PC-3 (cell line): Measurements from ENCODE around the gene BIN2. TPM values are rescaled to one million over a fixed set of nuclear protein-coding genes. Genes with fewer than 3 reads are reported as not detected.
"Not testable (repeated sequence)": the region's sequence is repeated elsewhere in the genome, so short reads cannot be mapped to it uniquely, and the experiment has no call there.

Experiments
- ATAC-seq: fragments of 200-7000 bp; cut with Tn5 transposase; 2 replicates; pipeline ENCODE4 v1.9.1; 2020; ENCODE audit warnings: mild to moderate bottlenecking, moderate library complexity
- BruUV-seq: library from RNA; stranded (reverse); fragments of 400-500 nt; replicated peaks from 2 replicates; lab custom pipeline; 2021; lab: Mats Ljungman, UMichigan
- CTCF ChIA-PET: fragments of 300-600 bp; sonication (Branson Sonifier 250); formaldehyde crosslinking; loops from one replicate; lab custom pipeline; 2022; ENCODE audit warnings: antibody characterized with exemption; lab: Charles Lee
- POLR2A ChIA-PET: fragments of 300-600 bp; sonication (Branson Sonifier 250); formaldehyde crosslinking; loops from one replicate; lab custom pipeline; 2022; ENCODE audit warnings: antibody characterized with exemption; ENCODE audit not compliant: unreplicated experiment; lab: Charles Lee
- DNase-seq: peaks from one replicate; pipeline ENCODE4 v3.0.0-alpha.2; 2015
- H2AFZ ChIP-seq: fragments of 300-600 bp; sonication (generic); 2 replicates; pipeline ENCODE4 v1.6.0; 2016; ENCODE audit warnings: antibody characterized with exemption, low read length
- H3F3A ChIP-seq: fragments of 300-600 bp; sonication (generic); one replicate; pipeline ENCODE4 v1.6.0; 2017; ENCODE audit warnings: antibody characterized with exemption, low read length, control low read depth, mild to moderate bottlenecking; ENCODE audit not compliant: unreplicated experiment
- H3K27ac ChIP-seq: fragments of 300-600 bp; sonication (generic); 2 replicates; pipeline ENCODE4 v1.5.1; 2016; ENCODE audit warnings: mild to moderate bottlenecking, low read length
- H3K27me3 ChIP-seq: fragments of 300-600 bp; sonication (generic); 2 replicates; pipeline ENCODE4 v1.6.1; 2016; ENCODE audit warnings: low read length, mixed read lengths
- H3K36me3 ChIP-seq: fragments of 300-600 bp; sonication (generic); 2 replicates; pipeline ENCODE4 v1.6.1; 2016; ENCODE audit warnings: low read depth, mixed run types, low read length, mixed read lengths
- H3K4me1 ChIP-seq: fragments of 300-600 bp; sonication (generic); 2 replicates; pipeline ENCODE4 v1.5.1; 2016; ENCODE audit warnings: low read length; ENCODE audit not compliant: insufficient read depth
- H3K4me2 ChIP-seq: fragments of 300-600 bp; sonication (generic); 2 replicates; pipeline ENCODE4 v1.6.0; 2016; ENCODE audit warnings: low read length
- H3K4me3 ChIP-seq: fragments of 300-600 bp; sonication (generic); 2 replicates; pipeline ENCODE4 v1.5.1; 2016; ENCODE audit warnings: mild to moderate bottlenecking, low read length, mixed read lengths
- H3K79me2 ChIP-seq: fragments of 300-600 bp; sonication (generic); 2 replicates; pipeline ENCODE4 v1.6.1; 2017; ENCODE audit warnings: low read length, mixed read lengths
- H3K9ac ChIP-seq: fragments of 300-600 bp; sonication (generic); 2 replicates; pipeline ENCODE4 v1.6.0; 2016; ENCODE audit warnings: mild to moderate bottlenecking, low read length
- H3K9me2 ChIP-seq: fragments of 300-600 bp; sonication (generic); replicated peaks from 2 replicates; pipeline ENCODE4 v1.6.1; 2016; ENCODE audit warnings: mixed run types, low read length, mixed read lengths
- H3K9me3 ChIP-seq: fragments of 300-600 bp; sonication (generic); 2 replicates; pipeline ENCODE4 v1.6.1; 2016; ENCODE audit warnings: low read length, mixed read lengths
- H4K20me1 ChIP-seq: fragments of 300-600 bp; sonication (generic); 2 replicates; pipeline ENCODE4 v1.6.1; 2016; ENCODE audit warnings: low read length, mixed read lengths
- CTCF ChIP-seq: fragments of 300-600 bp; sonication (generic); conservative IDR thresholded peaks from 2 replicates; pipeline ENCODE4 v1.5.1; 2017; ENCODE audit warnings: antibody characterized with exemption, low read depth, mild to moderate bottlenecking, low read length
- EZH2 ChIP-seq: fragments of 300-600 bp; sonication (generic); IDR thresholded peaks from one replicate; pipeline ENCODE4 v1.6.1; 2017; ENCODE audit warnings: antibody characterized with exemption, mild to moderate bottlenecking, low read length; ENCODE audit not compliant: unreplicated experiment
- EZH2phosphoT487 ChIP-seq: fragments of 300-600 bp; sonication (generic); IDR thresholded peaks from 2 replicates; pipeline ENCODE4 v1.6.1; 2018; ENCODE audit warnings: mild to moderate bottlenecking, antibody characterized with exemption, low read length, borderline replicate concordance
- intact Hi-C: fragments of 100-400 bp; cut with micrococcal nuclease; formaldehyde crosslinking; loops from 2 replicates; pipeline ENCODE4 v1.9.0; 2023
- total RNA-seq: library from RNA; depleted of rRNA; stranded (reverse); fragments of >200 nt; gene quantifications from 2 replicates; pipeline ENCODE4 v1.2.3, GENCODE V29; 2014

The BIN2 gene
- total RNA-seq, 1 experiment from 2014 or later: not detected

- BruUV-seq: no TSS peak
- H3K9ac ChIP-seq: no peak overlapping the region
- H3F3A ChIP-seq: no peaks in the 10 kb centered on the region
- no peaks in the 10 kb centered on the region for H3K27me3 ChIP-seq
- no peak for DNase-seq
- H3K36me3 ChIP-seq: no peaks in the 10 kb centered on the region
- no peaks in the 10 kb centered on the region for H3K79me2 ChIP-seq
- no peaks in the 10 kb centered on the region for H4K20me1 ChIP-seq
- H3K4me2 ChIP-seq: no peak overlapping the region
- no peak for TF ChIP-seq EZH2
- TF ChIP-seq CTCF: no peak
- no peak for TF ChIP-seq EZH2phosphoT487
- intact Hi-C loops: no loop called here
- no peaks in the 10 kb centered on the region for H3K9me2 ChIP-seq
- ATAC-seq: no peak
- no peak overlapping the region for H3K4me3 ChIP-seq
- ChIA-PET POLR2A (interaction anchor here (0.5 kb wide), 1 partner anchor 103 kb away, joined by 3 read pairs; no protein-coding TSS in a partner anchor), CTCF (interaction anchor here (0.6 kb wide), 1 partner anchor 55 kb away, joined by 4 read pairs; no protein-coding TSS in a partner anchor)
- H2AFZ ChIP-seq: no peak overlapping the region
- H3K27ac ChIP-seq: no peak overlapping the region
- H3K9me3 ChIP-seq: no peaks in the 10 kb centered on the region
- H3K4me1 ChIP-seq: no peaks in the 10 kb centered on the region
Measured at GRCh38 chr12:51285843-51286242, 38.1 kb downstream of the BIN2 start.

GRCh38 chr12:51281202-51281924 is 42.6 kb downstream of the BIN2 start:
- H3K79me2 ChIP-seq: no peaks in the 10 kb centered on the region
- no peaks in the 10 kb centered on the region for H3K4me1 ChIP-seq
- intact Hi-C loops: no loop called here
- no peaks in the 10 kb centered on the region for H3K27me3 ChIP-seq
- H3K36me3 ChIP-seq: no peaks in the 10 kb centered on the region
- H3K9ac ChIP-seq: no peak overlapping the region
- CTCF ChIA-PET: no interaction called here
- POLR2A ChIA-PET: no interaction called here
- H3F3A ChIP-seq: no peaks in the 10 kb centered on the region
- H3K27ac ChIP-seq: no peak overlapping the region
- H3K4me3 ChIP-seq: no peak overlapping the region
- TF ChIP-seq EZH2phosphoT487 (no peak), EZH2 (no peak), CTCF (no peak)
- no peaks in the 10 kb centered on the region for H3K9me3 ChIP-seq
- H3K4me2 ChIP-seq: no peak overlapping the region
- ATAC-seq (peak; percentile 42; the same call in 1 of the 2 replicates), DNase-seq (peak; percentile 36)
- no peaks in the 10 kb centered on the region for H4K20me1 ChIP-seq
- BruUV-seq: no TSS peak
- no peaks in the 10 kb centered on the region for H3K9me2 ChIP-seq
- H2AFZ ChIP-seq: no peak overlapping the region

- no peaks in the 10 kb centered on the region for H3K36me3 ChIP-seq
- CTCF ChIA-PET: interaction anchor here (0.9 kb wide), 1 partner anchor 66 kb away, joined by 3 read pairs; no protein-coding TSS in a partner anchor
- H3K27ac ChIP-seq: no peak overlapping the region
- no peak for ATAC-seq
- no peaks in the 10 kb centered on the region for H3K27me3 ChIP-seq
- no peak overlapping the region for H3K4me3 ChIP-seq
- 0 out of 2 replicates have a peak, but pooled peaks cover 4% of the 10 kb centered on the region for H3K79me2 ChIP-seq
- POLR2A ChIA-PET: interaction anchor here (0.6 kb wide), 2 partner anchors 11 to 63 kb away, joined by 3 to 5 read pairs; no protein-coding TSS in a partner anchor
- H3K9ac ChIP-seq: no peak overlapping the region
- intact Hi-C loops: no loop called here
- no peaks in the 10 kb centered on the region for H3K9me3 ChIP-seq
- H3F3A ChIP-seq: peaks cover 6% of the 10 kb centered on the region
- no peak overlapping the region for H2AFZ ChIP-seq
- peak; percentile 11 for DNase-seq
- H3K9me2 ChIP-seq: no peaks in the 10 kb centered on the region
- TF ChIP-seq EZH2 (no peak), EZH2phosphoT487 (no peak), CTCF (no peak)
- no peaks in the 10 kb centered on the region for H4K20me1 ChIP-seq
- H3K4me2 ChIP-seq: no peak overlapping the region
- no TSS peak for BruUV-seq
- peaks cover 18% of the 10 kb centered on the region for H3K4me1 ChIP-seq
Measured at GRCh38 chr12:51275088-51275487, 48.9 kb downstream of the BIN2 start.

GRCh38 chr12:51272810-51273209 is 51.2 kb downstream of the BIN2 start:
- H3K27me3 ChIP-seq, H3K27ac ChIP-seq, DNase-seq, CTCF ChIA-PET, H3F3A ChIP-seq, H3K4me3 ChIP-seq, BruUV-seq, H4K20me1 ChIP-seq, H3K9me2 ChIP-seq, H3K4me2 ChIP-seq, H2AFZ ChIP-seq, H3K9me3 ChIP-seq, H3K36me3 ChIP-seq, intact Hi-C loops, ATAC-seq, H3K9ac ChIP-seq, POLR2A ChIA-PET: not testable (repeated sequence)
- peaks cover 29% of the 10 kb centered on the region for H3K4me1 ChIP-seq
- H3K79me2 ChIP-seq: peaks cover 23% of the 10 kb centered on the region
